SIG-M5 treated with dmso at 0.1 percent for 504 hours (cell line): ENCODE data around the gene PLEKHG2.
"Not testable (repeated sequence)": the region's sequence is repeated elsewhere in the genome, so short reads cannot be mapped to it uniquely, and the experiment has no call there.

Experiments
- DNase-seq: peaks from one replicate; lab custom pipeline; 2025; ENCODE audit not compliant: unreplicated experiment; lab: John Stamatoyannopoulos, UW

PLEKHG2 gene

GRCh38 chr19:39412100-39412866, at the start of gene PLEKHG2:
Gene PLEKHG2, plus strand, starts transcription at chr19:39412669. Its CDS starts 1,418 bp downstream, at chr19:39414087.
- peak; percentile 98 for DNase-seq

GRCh38 chr19:39362682-39363657, 49.5 kb upstream of the PLEKHG2 start:
- no peak for DNase-seq

- no peak for DNase-seq
Observed at GRCh38 chr19:39363901-39364457, 48.5 kb upstream of the PLEKHG2 start.

- DNase-seq, result no peak
Observed at GRCh38 chr19:39365531-39365930, 46.9 kb upstream of the PLEKHG2 start.

- no peak for DNase-seq
Observed at GRCh38 chr19:39369200-39369599, 43.3 kb upstream of the PLEKHG2 start.

- DNase-seq, result no peak
Observed at GRCh38 chr19:39370735-39371134, 41.7 kb upstream of the PLEKHG2 start.

GRCh38 chr19:39372047-39372802, 40.2 kb upstream of the PLEKHG2 start:
- no peak for DNase-seq

GRCh38 chr19:39372941-39373340, 39.5 kb upstream of the PLEKHG2 start:
- no peak for DNase-seq

GRCh38 chr19:39375929-39376328, 36.5 kb upstream of the PLEKHG2 start:
- DNase-seq, result no peak

- DNase-seq, result no peak
Observed at GRCh38 chr19:39377373-39378362, 34.8 kb upstream of the PLEKHG2 start.

GRCh38 chr19:39379366-39379765, 33.1 kb upstream of the PLEKHG2 start:
- DNase-seq, result not testable (repeated sequence)

GRCh38 chr19:39379865-39380396, 32.5 kb upstream of the PLEKHG2 start:
- DNase-seq, result no peak

- DNase-seq, result no peak
Observed at GRCh38 chr19:39380521-39381502, 31.7 kb upstream of the PLEKHG2 start.

GRCh38 chr19:39381910-39382611, 30.4 kb upstream of the PLEKHG2 start:
- no peak for DNase-seq

GRCh38 chr19:39382991-39383828, 29.3 kb upstream of the PLEKHG2 start:
- no peak for DNase-seq

- no peak for DNase-seq
Observed at GRCh38 chr19:39384839-39385568, 27.5 kb upstream of the PLEKHG2 start.
